ENCODE results near the gene C11orf91.

- TF ChIP-seq ZFX (IDR thresholded peaks at IDR 0.05) (no peak), CTCF (conservative IDR thresholded peaks at IDR 0.05) (no peak)
Measured at GRCh38 chr11:33694346-33695050, 6.1 kb downstream of the C11orf91 start.

Data from C4-2B (cell line).